Measurements from ENCODE around the gene NAV2. TPM values are rescaled to one million over a fixed set of nuclear protein-coding genes. Genes with fewer than 3 reads are reported as not detected.

Gene NAV2
- total RNA-seq, 1 donor from 2014 or later, result 10.5 TPM

- intact Hi-C loops (cut with DNase I), result no loop called here
- no peak for ATAC-seq (ENCODE audit: poor library complexity)
- no peak for DNase-seq
These were observed 100.1 kb downstream of the NAV2 start for GRCh38 chr11:19812710-19813109.

- intact Hi-C loops (cut with DNase I), result no loop called here
- DNase-seq (no peak), ATAC-seq (ENCODE audit: poor library complexity) (peak; percentile 83)
These were observed 100.7 kb downstream of the NAV2 start for GRCh38 chr11:19813158-19813879.

- ATAC-seq (ENCODE audit: poor library complexity), result no peak
- intact Hi-C loops (cut with DNase I), result no loop called here
- DNase-seq, result no peak
These were observed 101.8 kb downstream of the NAV2 start for GRCh38 chr11:19814421-19814820.

GRCh38 chr11:19816040-19816439, 103.4 kb downstream of the NAV2 start:
- no peak for DNase-seq
- intact Hi-C loops (cut with DNase I), result no loop called here
- no peak for ATAC-seq (ENCODE audit: poor library complexity)

- intact Hi-C loops (cut with DNase I), result no loop called here
- DNase-seq, result no peak
- no peak for ATAC-seq (ENCODE audit: poor library complexity)
These were observed 104.2 kb downstream of the NAV2 start for GRCh38 chr11:19816817-19817216.

- ATAC-seq (ENCODE audit: poor library complexity), result no peak
- DNase-seq, result no peak
- intact Hi-C loops (cut with DNase I), result no loop called here
These were observed 104.7 kb downstream of the NAV2 start for GRCh38 chr11:19817265-19817851.

GRCh38 chr11:19817870-19818269, 105.2 kb downstream of the NAV2 start:
- DNase-seq (no peak), ATAC-seq (ENCODE audit: poor library complexity) (no peak)
- intact Hi-C loops (cut with DNase I), result no loop called here

- ATAC-seq (ENCODE audit: poor library complexity) (no peak), DNase-seq (no peak)
- intact Hi-C loops (cut with DNase I), result no loop called here
These were observed 106.0 kb downstream of the NAV2 start for GRCh38 chr11:19818619-19819018.

GRCh38 chr11:19819148-19819547, 106.5 kb downstream of the NAV2 start:
- ATAC-seq (ENCODE audit: poor library complexity) (no peak), DNase-seq (no peak)
- intact Hi-C loops (cut with DNase I), result no loop called here

- no peak for ATAC-seq (ENCODE audit: poor library complexity)
- no peak for DNase-seq
- intact Hi-C loops (cut with DNase I), result no loop called here
These were observed 107.5 kb downstream of the NAV2 start for GRCh38 chr11:19820100-19820499.

- intact Hi-C loops (cut with DNase I), result no loop called here
- DNase-seq (no peak), ATAC-seq (ENCODE audit: poor library complexity) (no peak)
These were observed 108.8 kb downstream of the NAV2 start for GRCh38 chr11:19821412-19821875.

GRCh38 chr11:19821993-19822392, 109.4 kb downstream of the NAV2 start:
- intact Hi-C loops (cut with DNase I), result no loop called here
- ATAC-seq (ENCODE audit: poor library complexity) (no peak), DNase-seq (no peak)

- no peak for ATAC-seq (ENCODE audit: poor library complexity)
- intact Hi-C loops (cut with DNase I), result no loop called here
- no peak for DNase-seq
These were observed 109.9 kb downstream of the NAV2 start for GRCh38 chr11:19822531-19822930.

GRCh38 chr11:19826606-19827005, 114.0 kb downstream of the NAV2 start:
- ATAC-seq (ENCODE audit: poor library complexity), result no peak
- no peak for DNase-seq
- intact Hi-C loops (cut with DNase I), result no loop called here

- intact Hi-C loops (cut with DNase I), result no loop called here
- ATAC-seq (ENCODE audit: poor library complexity) (peak; percentile 66), DNase-seq (no peak)
These were observed 114.9 kb downstream of the NAV2 start for GRCh38 chr11:19827399-19828135.

- DNase-seq (no peak), ATAC-seq (ENCODE audit: poor library complexity) (no peak)
- intact Hi-C loops (cut with DNase I), result no loop called here
These were observed 115.9 kb downstream of the NAV2 start for GRCh38 chr11:19828382-19829108.

GRCh38 chr11:19829109-19829837, 116.6 kb downstream of the NAV2 start:
- DNase-seq (no peak), ATAC-seq (ENCODE audit: poor library complexity) (no peak)
- intact Hi-C loops (cut with DNase I), result no loop called here

- intact Hi-C loops (cut with DNase I), result no loop called here
- no peak for DNase-seq
- no peak for ATAC-seq (ENCODE audit: poor library complexity)
These were observed 119.6 kb downstream of the NAV2 start for GRCh38 chr11:19832086-19832750.

Data from Right ventricle myocardium superior (tissue), 1 donor.